Endothelial cell of umbilical vein (primary cell): ENCODE results near the gene CCDC184. TPM values are rescaled to one million over a fixed set of nuclear protein-coding genes. Genes with fewer than 3 reads are reported as not detected.

ENCODE experiments used
- BruUV-seq: library from RNA; stranded (reverse); fragments of 400-500 nt; replicated peaks from 2 replicates; lab custom pipeline; 2021; lab: Mats Ljungman, UMichigan
- CTCF ChIA-PET: fragments of 300-600, 350-600 bp; sonication (Branson Sonifier 250); formaldehyde crosslinking; loops from one replicate; lab custom pipeline; 2021; ENCODE audit warnings: antibody characterized with exemption, inconsistent platforms; lab: Charles Lee
- POLR2A ChIA-PET: fragments of 300-600, 350-600 bp; sonication (Branson Sonifier 250); formaldehyde crosslinking; loops from one replicate; lab custom pipeline; 2021; ENCODE audit warnings: antibody characterized with exemption, inconsistent platforms; lab: Charles Lee
- DNase-seq: peaks from one replicate; pipeline ENCODE4 v3.0.0-alpha.2; 2011; ENCODE audit warnings: low read depth, low spot score
- FAIRE-seq: peaks from 2 replicates; lab custom pipeline; 2011; peaks lifted over from hg19 to GRCh38; lab: Jason Lieb, UNC
- H2AFZ ChIP-seq: 2 replicates; pipeline ENCODE4 v1.6.0; 2012; ENCODE audit warnings: low read depth, low read length, control low read depth, inconsistent platforms
- H3K27ac ChIP-seq: 2 replicates; pipeline ENCODE4 v1.5.1; 2011; ENCODE audit warnings: low read depth, mild to moderate bottlenecking, control low read depth, low read length, moderate library complexity; ENCODE audit not compliant: insufficient read depth
- H3K27me3 ChIP-seq, 2 experiments: 2 replicates each; pipeline versions ENCODE4 v1.6.0 to v1.6.1; 2011; ENCODE audit warnings: low read length in 2 of 2, mixed read lengths in 1 of 2; ENCODE audit not compliant: control insufficient read depth in 2 of 2, insufficient read depth in 2 of 2
- H3K36me3 ChIP-seq, 2 experiments: 2 replicates in 1 of 2; 3 replicates in 1 of 2; pipeline ENCODE4 v1.5.1; 2011; ENCODE audit warnings: low read length in 2 of 2, mild to moderate bottlenecking in 1 of 2, moderate library complexity in 1 of 2; ENCODE audit not compliant: control insufficient read depth in 2 of 2, insufficient read depth in 2 of 2; ENCODE audit errors: extremely low read depth in 1 of 2
- H3K4me1 ChIP-seq: 3 replicates; pipeline ENCODE4 v1.5.1; 2011; ENCODE audit warnings: mild to moderate bottlenecking, low read length; ENCODE audit not compliant: control insufficient read depth, insufficient read depth; ENCODE audit errors: extremely low read depth
- H3K4me2 ChIP-seq: 2 replicates; pipeline ENCODE4 v1.6.1; 2011; ENCODE audit warnings: low read length, control low read depth, mixed read lengths; ENCODE audit not compliant: insufficient read depth
- H3K4me3 ChIP-seq, 3 experiments: fragments of 200-600 bp in 1 of 3; sonication (generic), shearing (Covaris generic) in 1 of 3; replicated peaks in 1 of 3; 2 replicates each; pipeline ENCODE4 v1.5.1; 2011 to 2016; ENCODE audit warnings: control low read depth in 3 of 3, low read length in 3 of 3, mild to moderate bottlenecking in 2 of 3, inconsistent platforms in 1 of 3, low read depth in 1 of 3, moderate library complexity in 1 of 3; ENCODE audit not compliant: insufficient read depth in 1 of 3
- H3K79me2 ChIP-seq: 2 replicates; pipeline ENCODE4 v1.6.0; 2012; ENCODE audit warnings: low read length, inconsistent platforms; ENCODE audit not compliant: control insufficient read depth, insufficient read depth
- H3K9ac ChIP-seq: replicated peaks from 2 replicates; pipeline ENCODE3; 2011; ENCODE audit warnings: low read length, control low read depth; ENCODE audit not compliant: insufficient read depth; ENCODE audit errors: extremely low read depth
- H3K9me1 ChIP-seq: replicated peaks from 3 replicates; pipeline ENCODE4 v1.6.0; 2011; ENCODE audit warnings: mild to moderate bottlenecking, low read length; ENCODE audit not compliant: control insufficient read depth, insufficient read depth; ENCODE audit errors: extremely low read depth
- H3K9me3 ChIP-seq: replicated peaks from 2 replicates; pipeline ENCODE4 v1.5.1; 2012; ENCODE audit warnings: low read length, inconsistent platforms; ENCODE audit not compliant: control insufficient read depth, insufficient read depth
- H4K20me1 ChIP-seq: replicated peaks from 2 replicates; pipeline ENCODE3; 2011; ENCODE audit warnings: mild to moderate bottlenecking, low read length; ENCODE audit not compliant: control insufficient read depth, insufficient read depth; ENCODE audit errors: extremely low read depth
- EZH2 ChIP-seq: IDR thresholded peaks from 2 replicates; pipeline ENCODE4 v1.6.1; 2012; ENCODE audit warnings: borderline replicate concordance, low read depth, mild to moderate bottlenecking, moderate library complexity, low read length, inconsistent platforms; ENCODE audit not compliant: severe bottlenecking
- FOS ChIP-seq: IDR thresholded peaks from 2 replicates; pipeline ENCODE4 v1.6.1; 2011; ENCODE audit warnings: mild to moderate bottlenecking, low read length, moderate library complexity, borderline replicate concordance; ENCODE audit not compliant: insufficient read depth
- GATA2 ChIP-seq: IDR thresholded peaks from 2 replicates; pipeline ENCODE4 v1.7.0; 2011; ENCODE audit warnings: low read depth, mild to moderate bottlenecking, moderate library complexity, mixed read lengths, low read length; ENCODE audit not compliant: insufficient read length, insufficient read depth
- JUN ChIP-seq: IDR thresholded peaks from 2 replicates; pipeline ENCODE4 v1.6.1; 2011; ENCODE audit warnings: borderline replicate concordance, low read depth; ENCODE audit not compliant: insufficient read length, insufficient read depth
- MYC ChIP-seq: IDR thresholded peaks from one replicate; pipeline ENCODE4 v1.6.1; 2011; ENCODE audit warnings: mild to moderate bottlenecking, low read depth, low read length
- POLR2A ChIP-seq: IDR thresholded peaks from 2 replicates; pipeline ENCODE4 v1.6.1; 2012; ENCODE audit warnings: low read depth, mild to moderate bottlenecking, control low read depth, low read length
- POLR2AphosphoS5 ChIP-seq: IDR thresholded peaks from 2 replicates; pipeline ENCODE4 v1.6.1; 2012; ENCODE audit warnings: low read depth, mild to moderate bottlenecking, control low read depth, low read length, moderate library complexity; ENCODE audit not compliant: insufficient read depth
- dilution Hi-C: fragments of 300-500 bp; cut with MboI; formaldehyde crosslinking; loops from one replicate; pipeline ENCODE4 v1.15.0; 2019; ENCODE audit warnings: low sequenced_read_pairs; ENCODE audit not compliant: extremely low pct_ligation_motif_present
- intact Hi-C: fragments of 100-400 bp; cut with micrococcal nuclease; formaldehyde crosslinking; loops from one replicate; pipeline ENCODE4 v1.10.0; 2022
- polyA plus RNA-seq, 4 experiments: library from polyadenylated mRNA; depleted of rRNA in 3 of 4; stranded (reverse) in 3 of 4; unstranded in 1 of 4; fragments of >200 nt; gene quantifications; 2 replicates each; pipeline versions ENCODE4 v1.2.1 to v1.2.3, GENCODE V29; 2011 to 2012; ENCODE audit warnings: missing spikeins in 1 of 4
- total RNA-seq: library from RNA; stranded (reverse); gene quantifications from 2 replicates; pipeline ENCODE4 v1.2.3, GENCODE V29; 2021
- TF ChIP-seq, protein P1 (sequence below): IDR thresholded peaks from 2 replicates; pipeline ENCODE4 v1.6.1; 2011; ENCODE audit not compliant: insufficient read depth, insufficient read length
- TF ChIP-seq, protein P2 (sequence below), 2 donors: IDR thresholded peaks; 1 replicate in 1 of 2; 2 replicates in 1 of 2; pipeline ENCODE4 v1.5.1; 2011; ENCODE audit warnings: low read length in 2 of 2, mild to moderate bottlenecking in 2 of 2, moderate library complexity in 2 of 2, control low read depth in 1 of 2, inconsistent platforms in 1 of 2, low read depth in 1 of 2; ENCODE audit not compliant: insufficient read depth in 1 of 2; ENCODE audit errors: extremely low read depth in 1 of 2

CCDC184 gene
- total and polyA plus RNA-seq, 2 donors (not counting 3 experiments of a cell fraction or from before 2014, with no cell fraction given) = 0.18 to 0.39 TPM

DNA sequence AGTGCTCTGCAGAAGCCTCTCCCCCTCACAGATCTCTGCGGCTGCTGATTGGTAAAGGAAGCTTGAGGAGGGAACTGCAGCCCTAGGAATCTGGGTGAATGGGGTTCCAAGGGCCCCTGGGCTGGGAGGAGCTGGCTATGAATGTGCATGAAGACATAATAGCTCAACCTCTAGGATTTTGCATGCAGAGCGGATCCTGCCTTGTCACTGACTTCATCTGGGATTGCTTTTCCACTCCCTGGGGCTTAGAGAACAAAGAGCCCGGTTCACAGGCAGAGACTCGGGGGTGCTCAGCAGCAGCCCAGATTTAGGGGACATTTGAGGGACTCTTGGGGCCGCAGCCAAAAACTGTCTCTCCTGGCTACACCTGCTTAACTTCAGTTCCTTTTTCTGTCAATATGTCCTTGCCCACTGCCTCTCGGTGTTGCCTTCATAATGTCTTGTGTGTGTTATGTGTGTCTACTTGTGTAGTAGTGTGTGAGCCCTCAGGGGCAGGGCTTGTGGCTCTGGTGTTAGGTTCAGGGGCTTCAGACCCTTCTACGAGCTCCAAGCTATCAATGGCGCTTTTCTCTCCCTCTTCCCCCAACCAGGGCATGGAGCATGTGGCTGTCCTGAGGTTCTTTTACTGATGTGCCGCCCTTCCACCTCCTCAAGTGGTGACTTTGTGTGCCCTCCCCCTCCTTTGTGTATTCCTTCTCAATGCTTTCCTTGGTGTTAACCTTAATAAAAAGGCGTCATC, 1.9 kb downstream of the CCDC184 start:
- Histone ChIP-seq H3K9ac (no peak overlapping the region), H2AFZ (no peak overlapping the region), H3K4me1 (no peaks in the 10 kb centered on the region), H3K9me1 (no peaks in the 10 kb centered on the region), H3K27me3 (peaks cover 42% of the 10 kb centered on the region in 2 experiments), H3K4me2 (no peak overlapping the region), H3K36me3 (no peaks in the 10 kb centered on the region), H3K4me3 (no peak overlapping the region), H3K27ac (no peak overlapping the region), H3K9me3 (no peaks in the 10 kb centered on the region), H3K79me2 (no peaks in the 10 kb centered on the region), H4K20me1 (no peaks in the 10 kb centered on the region)
- POLR2A ChIA-PET = no interaction called here
- BruUV-seq = no TSS peak
- CTCF ChIA-PET = interaction anchor here (0.7 to 1.5 kb wide), 4 partner anchors 9 to 101 kb away, joined by 3 to 5 read pairs (median 4); no protein-coding TSS in a partner anchor
- FAIRE-seq = no peak
- TF ChIP-seq EZH2 = no peak
- no peak for TF ChIP-seq POLR2AphosphoS5
- no peak for TF ChIP-seq POLR2A
- TF ChIP-seq FOS = no peak
- TF ChIP-seq JUN = no peak
- TF ChIP-seq, protein P1, sequence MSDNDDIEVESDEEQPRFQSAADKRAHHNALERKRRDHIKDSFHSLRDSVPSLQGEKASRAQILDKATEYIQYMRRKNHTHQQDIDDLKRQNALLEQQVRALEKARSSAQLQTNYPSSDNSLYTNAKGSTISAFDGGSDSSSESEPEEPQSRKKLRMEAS = no peak
- no peak for TF ChIP-seq MYC
- TF ChIP-seq GATA2 = no peak
- TF ChIP-seq, protein P2, sequence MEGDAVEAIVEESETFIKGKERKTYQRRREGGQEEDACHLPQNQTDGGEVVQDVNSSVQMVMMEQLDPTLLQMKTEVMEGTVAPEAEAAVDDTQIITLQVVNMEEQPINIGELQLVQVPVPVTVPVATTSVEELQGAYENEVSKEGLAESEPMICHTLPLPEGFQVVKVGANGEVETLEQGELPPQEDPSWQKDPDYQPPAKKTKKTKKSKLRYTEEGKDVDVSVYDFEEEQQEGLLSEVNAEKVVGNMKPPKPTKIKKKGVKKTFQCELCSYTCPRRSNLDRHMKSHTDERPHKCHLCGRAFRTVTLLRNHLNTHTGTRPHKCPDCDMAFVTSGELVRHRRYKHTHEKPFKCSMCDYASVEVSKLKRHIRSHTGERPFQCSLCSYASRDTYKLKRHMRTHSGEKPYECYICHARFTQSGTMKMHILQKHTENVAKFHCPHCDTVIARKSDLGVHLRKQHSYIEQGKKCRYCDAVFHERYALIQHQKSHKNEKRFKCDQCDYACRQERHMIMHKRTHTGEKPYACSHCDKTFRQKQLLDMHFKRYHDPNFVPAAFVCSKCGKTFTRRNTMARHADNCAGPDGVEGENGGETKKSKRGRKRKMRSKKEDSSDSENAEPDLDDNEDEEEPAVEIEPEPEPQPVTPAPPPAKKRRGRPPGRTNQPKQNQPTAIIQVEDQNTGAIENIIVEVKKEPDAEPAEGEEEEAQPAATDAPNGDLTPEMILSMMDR (IDR thresholded peaks at IDR 0.05; ENCODE audit: extremely low read depth in 1 of 2, insufficient read depth in 1 of 2, low read depth in 1 of 2, low read length in 2 of 2) = no peak
- DNase-seq = no peak
- intact Hi-C loops = loop anchor here (5.0 kb wide), 1 partner anchor 432 kb away; no protein-coding TSS in a partner anchor
- dilution Hi-C loops = no loop called here
